Psoas muscle (tissue), 8 donors: ENCODE measurements around the gene PCDHAC2. TPM values are rescaled to one million over a fixed set of nuclear protein-coding genes. Genes with fewer than 3 reads are reported as not detected.

Experiments
- ATAC-seq, 4 donors: fragments of 200-7000 bp; cut with Tn5 transposase; one replicate each; pipeline ENCODE4 v1.9.1; 2020; ENCODE audit warnings: moderate library complexity in 3 of 4, mild to moderate bottlenecking in 2 of 4
- DNase-seq, 2 donors: peaks; one replicate each; pipeline ENCODE4 v3.0.0-alpha.2; 2020
- H3K27ac ChIP-seq: fragments of 200-600 bp; one replicate; pipeline ENCODE4 v1.8.0; 2022
- H3K27me3 ChIP-seq, 3 donors: fragments of 200-600 bp in 1 of 3; one replicate each; pipeline versions ENCODE4 v1.6.1 to v1.8.0; 2013 to 2022; ENCODE audit warnings: low read length in 2 of 3, mild to moderate bottlenecking in 2 of 3, moderate library complexity in 1 of 3; ENCODE audit not compliant: insufficient read depth in 3 of 3
- H3K36me3 ChIP-seq, 2 donors: fragments of 200-600 bp in 1 of 2; one replicate each; pipeline versions ENCODE4 v1.6.1 to v1.8.0; 2013 to 2022; ENCODE audit warnings: low read depth in 1 of 2, mild to moderate bottlenecking in 1 of 2, moderate library complexity in 1 of 2; ENCODE audit not compliant: insufficient read depth in 1 of 2
- H3K4me1 ChIP-seq: fragments of 200-600 bp; one replicate; pipeline ENCODE4 v1.8.0; 2022
- H3K4me3 ChIP-seq: fragments of 200-600 bp; one replicate; pipeline ENCODE4 v1.8.0; 2022; ENCODE audit warnings: mild to moderate bottlenecking
- H3K9me3 ChIP-seq: fragments of 200-600 bp; one replicate; pipeline ENCODE4 v1.8.0; 2022
- WGBS, 3 donors: extraction: QIAGEN DNeasy Blood & Tissue Kit; methylation state at CpG; one replicate each; pipeline versions ENCODE4 v1.1.6 to v1.1.7; 2013; 5-methylcytosine and 5-hydroxymethylcytosine counted together
- intact Hi-C, 2 donors: fragments of 100-400 bp; cut with DNase I; formaldehyde crosslinking; loops; one replicate each; pipeline versions ENCODE4 v1.11.0 to v1.14.2; 2022
- polyA plus RNA-seq, 3 donors: library from polyadenylated mRNA; stranded (reverse); fragments of 200-250 nt; gene quantifications; one replicate each; pipeline ENCODE4 v1.2.3, GENCODE V29; 2013
- total RNA-seq, 4 donors: library from RNA; stranded (reverse); fragmentation: NEBNext Ultra II Directional in 2 of 4; extraction: Animal tissue kit (Norgen Biotek cat#: 25700) in 2 of 4; gene quantifications; one replicate each; pipeline versions ENCODE4 v1.2.1 to v1.2.4, GENCODE V29; 2021 to 2023
- TF ChIP-seq, protein P1 (sequence below): fragments of 200-600 bp; IDR thresholded peaks from one replicate; pipeline ENCODE4 v1.8.0; 2022; ENCODE audit warnings: antibody characterized with exemption
- donor health status: healthy with polysubstance abuse.
- donor health status: DM: no; HTN: no; CAD: no; lungs with moderate emphysema.
- donor health status: Bipolar disorder and iron deficiency.
- donor health status: healthy.
- donor health status: DM: yes; HTN: yes; CAD: no.
- donor health status: DM: no; HTN: no; CAD: no.
- donor health status: DM: no; HTN: no; CAD: no.
- donor health status: DM: yes; HTN: yes; CAD: no.

The PCDHAC2 gene
- total and polyA plus RNA-seq, 7 donors: 0.01 to 0.62 (median 0.12) TPM; not detected in 1

DNA sequence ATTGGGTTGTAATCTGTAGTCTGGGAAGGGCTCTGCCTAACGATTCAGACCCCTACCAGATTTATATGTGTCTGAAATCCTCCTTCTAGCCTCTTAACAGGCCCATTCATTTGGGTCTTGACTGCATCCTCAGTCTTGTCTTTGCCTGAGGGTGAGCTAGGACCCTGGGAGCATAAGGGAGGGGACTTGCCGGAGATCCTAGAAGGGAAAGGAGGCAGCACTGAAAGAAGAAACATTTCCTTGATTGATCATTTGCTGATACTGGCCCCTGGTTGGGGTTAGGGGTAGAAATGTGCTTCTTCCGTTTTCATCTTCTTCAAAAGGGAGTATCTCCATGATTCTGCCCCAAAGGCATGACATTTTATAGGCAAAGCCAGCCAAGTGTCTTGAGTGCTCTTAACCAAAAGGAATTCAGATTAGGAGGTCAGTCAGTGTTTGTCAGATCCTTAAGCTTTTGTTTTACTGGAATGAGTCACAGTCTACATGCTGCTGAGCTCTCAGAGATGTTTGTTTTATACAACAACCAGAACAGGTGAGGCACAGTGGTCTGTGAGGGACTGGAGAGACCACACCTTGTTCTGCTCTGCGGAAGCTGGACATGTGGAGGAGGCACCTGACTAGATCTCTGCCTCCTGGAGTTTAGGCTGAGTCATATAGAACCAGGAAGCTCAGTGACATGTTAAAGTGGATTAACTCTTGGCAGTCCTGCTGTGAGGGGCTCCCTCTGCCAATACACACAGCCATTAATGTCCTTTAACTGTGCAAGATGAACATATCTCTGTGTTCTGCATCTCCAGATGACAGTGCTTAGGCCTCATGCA is 37.7 kb downstream of the PCDHAC2 start:
- Histone ChIP-seq H3K27ac (no peak overlapping the region), H3K27me3 (peaks cover 2 to 18% (median 5%) of the 10 kb centered on the region in 3 donors), H3K4me1 (no peaks in the 10 kb centered on the region), H3K36me3 (no peaks in the 10 kb centered on the region), H3K9me3 (no peaks in the 10 kb centered on the region), H3K4me3 (no peak overlapping the region)
- 43 to 47% (median 45%) methylated on average over 4 of the region's 4 CpGs for WGBS, 3 donors
- ATAC-seq (no peak), DNase-seq (no peak)
- intact Hi-C loops: no loop called here
- TF ChIP-seq, protein P1, sequence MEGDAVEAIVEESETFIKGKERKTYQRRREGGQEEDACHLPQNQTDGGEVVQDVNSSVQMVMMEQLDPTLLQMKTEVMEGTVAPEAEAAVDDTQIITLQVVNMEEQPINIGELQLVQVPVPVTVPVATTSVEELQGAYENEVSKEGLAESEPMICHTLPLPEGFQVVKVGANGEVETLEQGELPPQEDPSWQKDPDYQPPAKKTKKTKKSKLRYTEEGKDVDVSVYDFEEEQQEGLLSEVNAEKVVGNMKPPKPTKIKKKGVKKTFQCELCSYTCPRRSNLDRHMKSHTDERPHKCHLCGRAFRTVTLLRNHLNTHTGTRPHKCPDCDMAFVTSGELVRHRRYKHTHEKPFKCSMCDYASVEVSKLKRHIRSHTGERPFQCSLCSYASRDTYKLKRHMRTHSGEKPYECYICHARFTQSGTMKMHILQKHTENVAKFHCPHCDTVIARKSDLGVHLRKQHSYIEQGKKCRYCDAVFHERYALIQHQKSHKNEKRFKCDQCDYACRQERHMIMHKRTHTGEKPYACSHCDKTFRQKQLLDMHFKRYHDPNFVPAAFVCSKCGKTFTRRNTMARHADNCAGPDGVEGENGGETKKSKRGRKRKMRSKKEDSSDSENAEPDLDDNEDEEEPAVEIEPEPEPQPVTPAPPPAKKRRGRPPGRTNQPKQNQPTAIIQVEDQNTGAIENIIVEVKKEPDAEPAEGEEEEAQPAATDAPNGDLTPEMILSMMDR: no peak

- Histone ChIP-seq H3K36me3 (no peaks in the 10 kb centered on the region), H3K27ac (no peak overlapping the region), H3K4me1 (no peaks in the 10 kb centered on the region), H3K4me3 (no peak overlapping the region), H3K27me3 (peaks cover 0 to 3% (median 0%) of the 10 kb centered on the region in 3 donors), H3K9me3 (no peaks in the 10 kb centered on the region)
- TF ChIP-seq, protein P1: no peak
- intact Hi-C loops: no loop called here
- DNase-seq (no peak), ATAC-seq (no peak)
These were observed 41.5 kb downstream of the PCDHAC2 start for GRCh38 chr5:141007791-141008190.

GRCh38 chr5:141010047-141010793 is 43.9 kb downstream of the PCDHAC2 start:
- Histone ChIP-seq H3K27me3 (peaks cover 0 to 3% (median 0%) of the 10 kb centered on the region in 3 donors), H3K27ac (no peak overlapping the region), H3K4me3 (no peak overlapping the region), H3K36me3 (no peaks in the 10 kb centered on the region), H3K9me3 (no peaks in the 10 kb centered on the region), H3K4me1 (no peaks in the 10 kb centered on the region)
- DNase-seq: no peak
- 49 to 52% (median 51%) methylated on average over 12 of the region's 12 CpGs for WGBS, 3 donors
- no peak for ATAC-seq
- TF ChIP-seq, protein P1: no peak
- intact Hi-C loops: no loop called here

GRCh38 chr5:141017943-141018342 is 51.7 kb downstream of the PCDHAC2 start:
- Histone ChIP-seq H3K36me3 (no peaks in the 10 kb centered on the region), H3K9me3 (no peaks in the 10 kb centered on the region), H3K27ac (no peak overlapping the region), H3K4me3 (no peak overlapping the region), H3K27me3 (no peaks in the 10 kb centered on the region), H3K4me1 (no peaks in the 10 kb centered on the region)
- TF ChIP-seq, protein P1: no peak
- DNase-seq: no peak
- intact Hi-C loops: no loop called here
- no peak for ATAC-seq

Other genes with a start within 250 kb of the PCDHAC2 start
- gene PCDHA1, start 180.3 kb upstream of the PCDHAC2 start, total RNA-seq: under 1 TPM in 1 of 4 donors, not detected in 3; 0.10 TPM
- gene PCDHA1, start 180.3 kb upstream of the PCDHAC2 start, polyA plus RNA-seq: not detected
- under 1 TPM in 1 of 4 donors, not detected in 3; 0.18 TPM for gene PCDHA2, start 171.6 kb upstream of the PCDHAC2 start, total RNA-seq
- not detected for gene PCDHA2, start 171.6 kb upstream of the PCDHAC2 start, polyA plus RNA-seq
- under 1 TPM in 1 of 4 donors, not detected in 3; 0.12 TPM for gene PCDHA3, start 165.4 kb upstream of the PCDHAC2 start, total RNA-seq
- under 1 TPM in 1 of 3 donors, not detected in 2; 0.03 TPM for gene PCDHA3, start 165.4 kb upstream of the PCDHAC2 start, polyA plus RNA-seq
- gene PCDHA4, start 159.4 kb upstream of the PCDHAC2 start, total RNA-seq: under 1 TPM in 2 of 4 donors, not detected in 2; 0.06 to 0.08 TPM
- gene PCDHA4, start 159.4 kb upstream of the PCDHAC2 start, polyA plus RNA-seq: under 1 TPM; 0.01 to 0.06 (median 0.01) TPM
- gene PCDHA5, start 144.9 kb upstream of the PCDHAC2 start, total RNA-seq: not detected
- gene PCDHA5, start 144.9 kb upstream of the PCDHAC2 start, polyA plus RNA-seq: under 1 TPM in 1 of 3 donors, not detected in 2; 0.01 TPM
- gene PCDHA6, start 138.5 kb upstream of the PCDHAC2 start, total RNA-seq: not detected
- gene PCDHA6, start 138.5 kb upstream of the PCDHAC2 start, polyA plus RNA-seq: not detected
- under 1 TPM in 1 of 4 donors, not detected in 3; 0.08 TPM for gene PCDHA7, start 132.2 kb upstream of the PCDHAC2 start, total RNA-seq
- under 1 TPM in 2 of 3 donors, not detected in 1; 0.01 to 0.07 TPM for gene PCDHA7, start 132.2 kb upstream of the PCDHAC2 start, polyA plus RNA-seq
- gene PCDHA8, start 125.3 kb upstream of the PCDHAC2 start, total RNA-seq: under 1 TPM in 1 of 4 donors, not detected in 3; 0.12 TPM
- gene PCDHA8, start 125.3 kb upstream of the PCDHAC2 start, polyA plus RNA-seq: under 1 TPM in 1 of 3 donors, not detected in 2; 0.01 TPM
- gene PCDHA9, start 118.1 kb upstream of the PCDHAC2 start, total RNA-seq: under 1 TPM in 1 of 4 donors, not detected in 3; 0.04 TPM
- under 1 TPM in 1 of 3 donors, not detected in 2; 0.01 TPM for gene PCDHA9, start 118.1 kb upstream of the PCDHAC2 start, polyA plus RNA-seq
- under 1 TPM in 2 of 4 donors, not detected in 2; 0.11 to 0.12 TPM for gene PCDHA10, start 110.6 kb upstream of the PCDHAC2 start, total RNA-seq
- gene PCDHA10, start 110.6 kb upstream of the PCDHAC2 start, polyA plus RNA-seq: under 1 TPM in 1 of 3 donors, not detected in 2; 0.05 TPM
- gene PCDHA11, start 97.5 kb upstream of the PCDHAC2 start, total RNA-seq: under 1 TPM in 1 of 4 donors, not detected in 3; 0.06 TPM
- gene PCDHA11, start 97.5 kb upstream of the PCDHAC2 start, polyA plus RNA-seq: under 1 TPM in 2 of 3 donors, not detected in 1; 0.01 to 0.03 TPM
- gene PCDHA12, start 91.2 kb upstream of the PCDHAC2 start, total RNA-seq: not detected
- under 1 TPM in 2 of 3 donors, not detected in 1; 0.01 to 0.06 TPM for gene PCDHA12, start 91.2 kb upstream of the PCDHAC2 start, polyA plus RNA-seq
- not detected for gene PCDHA13, start 84.4 kb upstream of the PCDHAC2 start, total RNA-seq
- gene PCDHA13, start 84.4 kb upstream of the PCDHAC2 start, polyA plus RNA-seq: not detected
- gene PCDHAC1, start 40.2 kb upstream of the PCDHAC2 start, total RNA-seq: under 1 TPM; 0.07 to 0.36 (median 0.10) TPM
- gene PCDHAC1, start 40.2 kb upstream of the PCDHAC2 start, polyA plus RNA-seq: under 1 TPM in 1 of 3 donors, not detected in 2; 0.01 TPM
- gene PCDHB1, start 84.9 kb downstream of the PCDHAC2 start, total RNA-seq: under 1 TPM in 1 of 4 donors, not detected in 3; 0.06 TPM
- gene PCDHB1, start 84.9 kb downstream of the PCDHAC2 start, polyA plus RNA-seq: under 1 TPM in 1 of 3 donors, not detected in 2; 0.01 TPM
- 1 to 10 TPM in 2 of 4 donors, under 1 TPM in 2; 0.88 to 1.6 (median 1.2) TPM for gene PCDHB2, start 128.1 kb downstream of the PCDHAC2 start, total RNA-seq
- under 1 TPM; 0.30 to 0.61 (median 0.31) TPM for gene PCDHB2, start 128.1 kb downstream of the PCDHAC2 start, polyA plus RNA-seq
- gene PCDHB3, start 134.0 kb downstream of the PCDHAC2 start, total RNA-seq: 1 to 10 TPM in 1 of 4 donors, under 1 TPM in 3; 0.65 to 1.8 (median 0.81) TPM
- under 1 TPM; 0.18 to 0.82 (median 0.31) TPM for gene PCDHB3, start 134.0 kb downstream of the PCDHAC2 start, polyA plus RNA-seq
- 1 to 10 TPM in 3 of 4 donors, under 1 TPM in 1; 0.77 to 2.0 (median 1.8) TPM for gene PCDHB4, start 155.3 kb downstream of the PCDHAC2 start, total RNA-seq
- gene PCDHB4, start 155.3 kb downstream of the PCDHAC2 start, polyA plus RNA-seq: under 1 TPM; 0.31 to 0.80 (median 0.37) TPM
- gene PCDHB5, start 168.7 kb downstream of the PCDHAC2 start, total RNA-seq: under 1 TPM; 0.42 to 0.99 (median 0.60) TPM
- gene PCDHB5, start 168.7 kb downstream of the PCDHAC2 start, polyA plus RNA-seq: under 1 TPM; 0.17 to 0.33 (median 0.27) TPM
- gene PCDHB6, start 183.6 kb downstream of the PCDHAC2 start, total RNA-seq: under 1 TPM; 0.12 to 0.34 (median 0.23) TPM
- under 1 TPM; 0.08 to 0.11 (median 0.09) TPM for gene PCDHB6, start 183.6 kb downstream of the PCDHAC2 start, polyA plus RNA-seq
- under 1 TPM; 0.19 to 0.59 (median 0.34) TPM for gene PCDHB7, start 206.2 kb downstream of the PCDHAC2 start, total RNA-seq
- under 1 TPM; 0.08 to 0.18 (median 0.16) TPM for gene PCDHB7, start 206.2 kb downstream of the PCDHAC2 start, polyA plus RNA-seq
- under 1 TPM; 0.21 to 0.87 (median 0.57) TPM for gene PCDHB8, start 211.3 kb downstream of the PCDHAC2 start, total RNA-seq
- gene PCDHB8, start 211.3 kb downstream of the PCDHAC2 start, polyA plus RNA-seq: under 1 TPM; 0.04 to 0.26 (median 0.16) TPM
- gene PCDHB16, start 215.9 kb downstream of the PCDHAC2 start, total RNA-seq: under 1 TPM; 0.56 to 0.94 (median 0.67) TPM
- gene PCDHB16, start 215.9 kb downstream of the PCDHAC2 start, polyA plus RNA-seq: under 1 TPM; 0.22 to 0.34 (median 0.23) TPM
- under 1 TPM in 3 of 4 donors, not detected in 1; 0.15 to 0.58 (median 0.20) TPM for gene PCDHB9, start 220.7 kb downstream of the PCDHAC2 start, total RNA-seq
- under 1 TPM; 0.09 to 0.15 (median 0.13) TPM for gene PCDHB9, start 220.7 kb downstream of the PCDHAC2 start, polyA plus RNA-seq
- under 1 TPM; 0.26 to 0.29 (median 0.26) TPM for gene PCDHB10, start 225.9 kb downstream of the PCDHAC2 start, total RNA-seq
- under 1 TPM; 0.13 to 0.17 (median 0.14) TPM for gene PCDHB10, start 225.9 kb downstream of the PCDHAC2 start, polyA plus RNA-seq
- 1 to 10 TPM in 2 of 4 donors, under 1 TPM in 2; 0.86 to 1.8 (median 1.1) TPM for gene PCDHB11, start 233.2 kb downstream of the PCDHAC2 start, total RNA-seq
- gene PCDHB11, start 233.2 kb downstream of the PCDHAC2 start, polyA plus RNA-seq: under 1 TPM; 0.08 to 0.13 (median 0.13) TPM
- under 1 TPM; 0.44 to 0.96 (median 0.83) TPM for gene PCDHB12, start 242.2 kb downstream of the PCDHAC2 start, total RNA-seq
- under 1 TPM; 0.10 to 0.21 (median 0.21) TPM for gene PCDHB12, start 242.2 kb downstream of the PCDHAC2 start, polyA plus RNA-seq
- gene PCDHB13, start 247.4 kb downstream of the PCDHAC2 start, total RNA-seq: under 1 TPM; 0.44 to 0.81 (median 0.62) TPM
- under 1 TPM; 0.06 to 0.26 (median 0.18) TPM for gene PCDHB13, start 247.4 kb downstream of the PCDHAC2 start, polyA plus RNA-seq